Adrenal gland (tissue), 12 donors: ENCODE measurements around the gene ELMOD3. TPM values are rescaled to one million over a fixed set of nuclear protein-coding genes. Genes with fewer than 3 reads are reported as not detected.
A peak's percentile ranks its signal among the peaks of the same experiment; 100 is the strongest.

Experiments
- DNase-seq, 7 donors: peaks; one replicate each; pipeline ENCODE4 v3.0.0-alpha.2; 2019 to 2020
- H3K27ac ChIP-seq, 5 donors: fragments of 200-600 bp; sonication (generic) in 4 of 5; 1 replicate in 3 of 5; 2 replicates in 2 of 5; pipeline versions ENCODE4 v1.5.1 to v1.8.0; 2016 to 2020; ENCODE audit warnings: mild to moderate bottlenecking in 1 of 5
- H3K27me3 ChIP-seq: fragments of 200-600 bp; 2 replicates; pipeline ENCODE4 v1.8.0; 2021
- H3K36me3 ChIP-seq, 2 donors: fragments of 200-600 bp; replicated peaks in 1 of 2; 1 replicate in 1 of 2; 2 replicates in 1 of 2; pipeline versions ENCODE4 v1.5.1 to v1.8.0; 2018 to 2022
- H3K4me1 ChIP-seq, 2 donors: fragments of 200-600 bp; replicated peaks in 1 of 2; 1 replicate in 1 of 2; 2 replicates in 1 of 2; pipeline versions ENCODE4 v1.5.1 to v1.8.0; 2018 to 2021
- H3K4me3 ChIP-seq, 4 donors: fragments of 200-600 bp; sonication (generic) in 3 of 4; one replicate each; pipeline ENCODE4 v1.5.1; 2016 to 2018
- H3K9me3 ChIP-seq, 3 donors: fragments of 200-600 bp; sonication (generic) in 1 of 3; replicated peaks in 1 of 3; 1 replicate in 2 of 3; 2 replicates in 1 of 3; pipeline versions ENCODE4 v1.5.1 to v1.8.0; 2016 to 2021
- POLR2A ChIP-seq, 2 donors: fragments of 450-650 bp; IDR thresholded peaks; one replicate each; pipeline ENCODE4 v1.6.1; 2017; ENCODE audit warnings: antibody characterized with exemption in 2 of 2, mild to moderate bottlenecking in 2 of 2, moderate library complexity in 1 of 2
- WGBS, 4 donors: extraction: QIAGEN DNeasy Blood & Tissue Kit in 2 of 4; methylation state at CpG; one replicate each; pipeline versions ENCODE4 v1.1.5 to v1.1.7; 2013 to 2017; 5-methylcytosine and 5-hydroxymethylcytosine counted together
- intact Hi-C, 2 donors: fragments of 100-400 bp; cut with DNase I; formaldehyde crosslinking; loops; one replicate each; pipeline versions ENCODE4 v1.14.1 to v1.15.0; 2022 to 2023
- polyA plus RNA-seq, 3 donors: library from polyadenylated mRNA; stranded (reverse); fragments of 200-250 nt in 2 of 3; fragments of 350-450 nt in 1 of 3; fragmentation: Illumina TruSeq in 1 of 3; extraction: RNeasy Lipid Tissue Mini Kit (QIAGEN cat#74804) in 1 of 3; gene quantifications; one replicate each; pipeline ENCODE4 v1.2.3, GENCODE V29; 2013 to 2014
- total RNA-seq, 9 donors: library from RNA; depleted of rRNA in 4 of 9; stranded (reverse); fragments of >200 nt in 4 of 9; fragments of 120-200 nt in 1 of 9; fragmentation: NEBNext Ultra II Directional in 1 of 9; extraction: Animal tissue kit (Norgen Biotek cat#: 25700) in 1 of 9; gene quantifications; one replicate each; pipeline versions ENCODE4 v1.1.0 to v1.2.4, GENCODE V29; 2013 to 2023
- TF ChIP-seq, protein P1 (sequence below), 6 experiments: fragments of 450-650 bp in 4 of 6; fragments of 200-600 bp in 2 of 6; sonication (generic) in 1 of 6; IDR thresholded peaks; 1 replicate in 5 of 6; 2 replicates in 1 of 6; pipeline versions ENCODE4 v1.5.1 to v1.8.0; 2016 to 2021; ENCODE audit warnings: antibody characterized with exemption in 6 of 6, mild to moderate bottlenecking in 2 of 6, moderate library complexity in 1 of 6
- donor health status: healthy with polysubstance abuse.
- donor health status: Bipolar disorder and iron deficiency.
- donor health status: DM: yes; HTN: yes; CAD: no.
- donor health status: DM: no; HTN: no; CAD: no.
- donor health status: DM: no; HTN: no; CAD: no.
- donor health status: DM: yes; HTN: yes; CAD: no.

The ELMOD3 gene
- total and polyA plus RNA-seq, 12 donors = 12.3 to 69.0 (median 27.3) TPM

DNA sequence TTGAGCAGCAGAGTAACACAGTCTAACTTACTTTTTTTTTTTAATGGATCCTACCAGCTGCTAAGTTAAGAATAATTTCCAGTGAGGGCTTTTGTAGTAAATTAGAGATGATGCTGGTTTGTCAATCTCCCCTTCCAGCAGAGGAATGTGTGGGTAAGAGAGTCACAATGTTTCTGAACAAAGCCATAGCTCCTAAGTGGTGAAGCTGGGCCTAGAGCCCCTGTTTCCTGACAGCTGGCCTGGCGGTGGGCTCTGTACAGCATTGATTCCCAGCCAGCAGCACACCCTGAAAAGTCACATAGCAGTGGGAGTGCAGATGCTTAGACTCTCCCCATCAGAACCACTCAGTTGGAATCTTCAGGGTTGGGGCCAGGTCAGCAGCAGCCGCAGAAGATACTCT, 31.2 kb downstream of the ELMOD3 start:
- TF ChIP-seq POLR2A (IDR thresholded peaks at IDR 0.05) = no peak
- TF ChIP-seq, protein P1, sequence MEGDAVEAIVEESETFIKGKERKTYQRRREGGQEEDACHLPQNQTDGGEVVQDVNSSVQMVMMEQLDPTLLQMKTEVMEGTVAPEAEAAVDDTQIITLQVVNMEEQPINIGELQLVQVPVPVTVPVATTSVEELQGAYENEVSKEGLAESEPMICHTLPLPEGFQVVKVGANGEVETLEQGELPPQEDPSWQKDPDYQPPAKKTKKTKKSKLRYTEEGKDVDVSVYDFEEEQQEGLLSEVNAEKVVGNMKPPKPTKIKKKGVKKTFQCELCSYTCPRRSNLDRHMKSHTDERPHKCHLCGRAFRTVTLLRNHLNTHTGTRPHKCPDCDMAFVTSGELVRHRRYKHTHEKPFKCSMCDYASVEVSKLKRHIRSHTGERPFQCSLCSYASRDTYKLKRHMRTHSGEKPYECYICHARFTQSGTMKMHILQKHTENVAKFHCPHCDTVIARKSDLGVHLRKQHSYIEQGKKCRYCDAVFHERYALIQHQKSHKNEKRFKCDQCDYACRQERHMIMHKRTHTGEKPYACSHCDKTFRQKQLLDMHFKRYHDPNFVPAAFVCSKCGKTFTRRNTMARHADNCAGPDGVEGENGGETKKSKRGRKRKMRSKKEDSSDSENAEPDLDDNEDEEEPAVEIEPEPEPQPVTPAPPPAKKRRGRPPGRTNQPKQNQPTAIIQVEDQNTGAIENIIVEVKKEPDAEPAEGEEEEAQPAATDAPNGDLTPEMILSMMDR (IDR thresholded peaks at IDR 0.05) = no peak
- intact Hi-C loops = no loop called here
- Histone ChIP-seq H3K27ac (no peak overlapping the region), H3K27me3 (no peaks in the 10 kb centered on the region), H3K9me3 (no peaks in the 10 kb centered on the region), H3K36me3 (peaks cover 0 to 60% of the 10 kb centered on the region in 2 donors), H3K4me1 (no peaks in the 10 kb centered on the region), H3K4me3 (no peak overlapping the region)
- DNase-seq = no peak
- WGBS, 4 donors = 81 to 98% (median 85%) methylated on average over 2 of the region's 2 CpGs

DNA sequence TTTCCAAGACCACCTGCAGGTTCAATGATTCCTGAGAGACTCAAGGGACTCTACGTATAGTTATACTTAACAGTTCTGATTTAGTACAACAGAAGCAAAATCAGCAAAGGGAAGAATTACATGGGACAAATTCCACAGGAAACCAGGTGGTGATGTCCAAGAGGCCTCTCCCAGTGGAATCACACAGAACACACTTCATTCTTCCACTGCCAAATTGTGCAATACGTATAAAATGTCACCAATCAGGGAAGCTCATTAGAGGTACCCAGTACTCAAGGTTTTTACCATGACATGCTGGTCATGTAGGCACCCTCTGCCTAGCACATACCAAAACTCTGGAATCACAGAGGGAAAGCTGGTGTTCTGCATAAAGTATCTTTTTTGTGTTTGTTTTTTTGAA, 33.2 kb downstream of the ELMOD3 start:
- Histone ChIP-seq H3K9me3 (no peaks in the 10 kb centered on the region), H3K4me1 (no peaks in the 10 kb centered on the region), H3K36me3 (peaks cover 0 to 68% of the 10 kb centered on the region in 2 donors), H3K27me3 (no peaks in the 10 kb centered on the region), H3K4me3 (no peak overlapping the region), H3K27ac (no peak overlapping the region)
- no peak for DNase-seq
- TF ChIP-seq, protein P1 (IDR thresholded peaks at IDR 0.05) = no peak
- intact Hi-C loops = no loop called here
- WGBS, 4 donors = 78 to 93% (median 88%) methylated on average over 2 of the region's 2 CpGs

DNA sequence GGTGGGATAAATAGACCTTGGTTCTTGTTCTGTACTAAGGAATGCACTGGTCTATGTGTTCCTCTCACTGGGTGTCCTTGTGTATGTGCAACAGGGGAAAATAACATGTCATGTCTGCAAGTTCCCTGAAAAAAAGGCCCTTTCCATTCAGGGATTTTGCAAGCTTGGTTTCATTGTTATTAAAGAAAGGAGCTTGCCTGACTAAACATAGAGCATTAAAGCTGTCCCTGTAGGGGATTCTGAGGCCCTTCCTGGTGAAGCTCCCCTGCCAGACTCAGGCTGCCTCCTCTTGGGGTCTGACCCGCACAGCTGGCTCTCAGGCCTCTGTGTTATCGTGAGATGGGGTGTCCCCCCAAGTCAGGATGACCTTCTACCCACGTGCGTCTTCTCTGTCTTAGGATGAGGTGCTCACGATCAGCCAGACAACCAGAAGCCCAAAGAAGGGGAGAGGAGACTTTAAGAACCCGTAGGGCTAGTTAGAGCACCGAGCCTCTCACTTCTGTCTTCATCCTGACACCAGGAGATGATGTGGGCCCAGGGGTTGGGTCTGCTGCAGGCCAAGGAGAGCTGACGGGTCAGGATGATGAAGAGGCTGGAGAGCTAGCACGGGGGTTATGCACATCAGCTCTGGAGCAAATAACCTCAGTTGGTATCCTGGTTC, 34.4 kb downstream of the ELMOD3 start:
- H3K27me3 ChIP-seq = no peaks in the 10 kb centered on the region
- H3K4me3 ChIP-seq = no peak overlapping the region
- no peak overlapping the region for H3K27ac ChIP-seq
- DNase-seq = no peak
- intact Hi-C loops = no loop called here
- no peak for TF ChIP-seq POLR2A (IDR thresholded peaks at IDR 0.05)
- TF ChIP-seq, protein P1 (IDR thresholded peaks at IDR 0.05) = no peak
- WGBS, 4 donors = 85 to 90% (median 88%) methylated on average over 8 to 9 of the region's 9 CpGs
- H3K36me3 ChIP-seq = peaks cover 0 to 61% of the 10 kb centered on the region in 2 donors
- H3K9me3 ChIP-seq = no peaks in the 10 kb centered on the region
- H3K4me1 ChIP-seq = peaks cover 0 to 2% of the 10 kb centered on the region in 2 donors

DNA sequence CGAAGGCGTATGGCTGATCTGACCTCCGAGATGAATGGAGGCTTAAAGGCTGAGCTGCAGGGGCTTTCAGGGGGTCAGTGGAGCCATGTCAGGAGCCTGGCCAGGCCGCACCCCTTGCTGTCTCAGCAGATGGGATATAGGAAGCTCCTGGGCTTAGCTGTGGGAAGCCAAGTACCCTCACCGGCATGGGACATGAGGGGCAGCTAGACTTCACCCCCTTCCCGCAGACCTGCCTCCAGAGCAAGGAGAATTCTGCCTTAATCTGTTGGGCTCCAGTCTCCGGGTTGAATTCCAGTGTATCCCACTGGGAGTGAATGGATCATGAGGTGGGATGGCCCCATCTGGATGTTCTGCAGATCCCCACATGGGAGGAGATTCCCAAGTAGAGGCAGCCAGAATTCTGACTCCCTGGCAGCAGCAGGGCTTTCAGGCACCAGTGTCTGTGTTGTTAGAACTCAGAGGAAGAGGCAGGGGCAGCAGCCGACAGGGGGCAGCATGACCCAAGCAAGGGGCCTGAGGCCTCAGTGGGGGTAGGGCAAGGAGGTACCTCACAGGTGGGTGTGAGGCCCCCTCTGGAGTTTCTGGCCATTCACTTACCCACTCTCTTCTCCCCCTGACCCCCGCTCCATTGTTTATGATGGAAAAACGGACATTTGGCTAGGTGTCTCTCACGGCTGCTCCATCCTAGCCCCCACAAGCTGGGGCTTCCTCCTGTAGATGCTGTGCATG, 36.5 kb downstream of the ELMOD3 start:
- no peaks in the 10 kb centered on the region for H3K9me3 ChIP-seq
- TF ChIP-seq POLR2A (IDR thresholded peaks at IDR 0.05) = no peak
- TF ChIP-seq, protein P1 (IDR thresholded peaks at IDR 0.05) = peak; percentile 11 to 51 (median 36)
- peaks cover 0 to 43% of the 10 kb centered on the region in 2 donors for H3K36me3 ChIP-seq
- DNase-seq = peak in 5 of 7 donors; percentile 43 to 70 (median 48)
- H3K4me1 ChIP-seq = peaks cover 3 to 9% of the 10 kb centered on the region in 2 donors
- no peak overlapping the region for H3K4me3 ChIP-seq
- H3K27ac ChIP-seq = no peak overlapping the region
- 81 to 95% (median 86%) methylated on average over 6 to 11 of the region's 11 CpGs for WGBS, 4 donors
- intact Hi-C loops = no loop called here
- H3K27me3 ChIP-seq = no peaks in the 10 kb centered on the region
